Esophagus muscularis mucosa (tissue), 3 donors: ENCODE results near the gene SERPINA12.

Experiments
- CTCF ChIP-seq, 3 experiments: fragments of 200-600 bp in 2 of 3; fragments of 450-650 bp in 1 of 3; sonication (generic) in 2 of 3; IDR thresholded peaks; one replicate each; pipeline ENCODE4 v1.5.1; 2017 to 2019; ENCODE audit warnings: antibody characterized with exemption in 3 of 3, mild to moderate bottlenecking in 2 of 3, moderate library complexity in 1 of 3
- EP300 ChIP-seq: sonication (generic); formaldehyde crosslinking; IDR thresholded peaks from one replicate; pipeline ENCODE4 v1.6.1; 2017; ENCODE audit warnings: antibody characterized with exemption

GRCh38 chr14:94481468-94482131, 27.7 kb downstream of the SERPINA12 start:
- no peak for TF ChIP-seq CTCF (IDR thresholded peaks at IDR 0.05)
- TF ChIP-seq EP300, result no peak
